ENCODE measurements around the gene CRIP2. TPM values are rescaled to one million over a fixed set of nuclear protein-coding genes. Genes with fewer than 3 reads are reported as not detected.

The CRIP2 gene
- total and polyA plus RNA-seq, 8 donors: 12.9 to 223 (median 28.9) TPM

GRCh38 chr14:105471297-105471821 is 3.3 kb upstream of the CRIP2 start:
- ATAC-seq: no peak
- DNase-seq: peak in 2 of 6 donors; percentile 17 to 45
- 59 to 62% methylated on average over 18 to 19 of the region's 19 CpGs for WGBS, 2 donors
- FAIRE-seq: no peak
- no peaks in the 10 kb centered on the region for H3K9me3 ChIP-seq
- intact Hi-C loops (cut with DNase I): no loop called here
- peaks cover 3 to 23% (median 16%) of the 10 kb centered on the region in 3 donors for H3K4me1 ChIP-seq
- no peak for TF ChIP-seq CTCF (IDR thresholded peaks at IDR 0.05)
- no peaks in the 10 kb centered on the region for H3K27me3 ChIP-seq
- peak overlapping the region in 2 of 4 donors; percentile 13 to 76 for H3K27ac ChIP-seq
- H3K4me3 ChIP-seq: no peak overlapping the region
- H3K36me3 ChIP-seq: peaks cover 0 to 8% (median 0%) of the 10 kb centered on the region in 3 donors

GRCh38 chr14:105471823-105472485 is 2.7 kb upstream of the CRIP2 start:
- Histone ChIP-seq H3K4me1 (peaks cover 9 to 29% (median 16%) of the 10 kb centered on the region in 3 donors), H3K4me3 (no peak overlapping the region), H3K9me3 (no peaks in the 10 kb centered on the region), H3K27me3 (no peaks in the 10 kb centered on the region), H3K36me3 (peaks cover 0 to 5% (median 0%) of the 10 kb centered on the region in 3 donors), H3K27ac (peak overlapping the region; percentile 59 to 76 (median 66))
- FAIRE-seq (no peak), ATAC-seq (no peak), DNase-seq (no peak)
- TF ChIP-seq CTCF (IDR thresholded peaks at IDR 0.05): no peak
- intact Hi-C loops (cut with DNase I): no loop called here
- WGBS, 2 donors: 67 to 72% methylated on average over 8 of the region's 8 CpGs

- 32 to 36% methylated on average over 12 of the region's 12 CpGs for WGBS, 2 donors
- FAIRE-seq (no peak), DNase-seq (peak in 2 of 6 donors; percentile 65 to 76), ATAC-seq (peak; percentile 2 to 14 (median 8))
- Histone ChIP-seq H3K9me3 (no peaks in the 10 kb centered on the region), H3K27me3 (no peaks in the 10 kb centered on the region), H3K36me3 (no peaks in the 10 kb centered on the region), H3K27ac (peak overlapping the region; percentile 59 to 76 (median 66)), H3K4me3 (no peak overlapping the region), H3K4me1 (peaks cover 12 to 32% (median 16%) of the 10 kb centered on the region in 3 donors)
- no peak for TF ChIP-seq CTCF (IDR thresholded peaks at IDR 0.05)
- intact Hi-C loops (cut with DNase I): no loop called here
Observed at GRCh38 chr14:105472486-105472991, 2.1 kb upstream of the CRIP2 start.

- 17 to 31% methylated on average over 3 to 7 of the region's 7 CpGs for WGBS, 2 donors
- Histone ChIP-seq H3K27me3 (no peaks in the 10 kb centered on the region), H3K27ac (peak overlapping the region; percentile 59 to 76 (median 66)), H3K4me3 (peak overlapping the region in 2 of 4 donors; percentile 62 to 65), H3K9me3 (no peaks in the 10 kb centered on the region), H3K36me3 (no peaks in the 10 kb centered on the region), H3K4me1 (peaks cover 12 to 32% (median 16%) of the 10 kb centered on the region in 3 donors)
- FAIRE-seq (no peak), DNase-seq (peak in 2 of 6 donors; percentile 54 to 76), ATAC-seq (peak in 1 of 4 donors; percentile 0)
- no peak for TF ChIP-seq CTCF (IDR thresholded peaks at IDR 0.05)
- intact Hi-C loops (cut with DNase I): no loop called here
Observed at GRCh38 chr14:105473033-105473676, 1.5 kb upstream of the CRIP2 start.

Data from pancreas (tissue), 10 donors.